Stimulated activated CD8-positive, alpha-beta memory T cell treated with anti-CD3 and anti-CD28 coated beads, Interleukin-15, amount 100 ng/mL, for 24 hours (primary cell): ENCODE data around the gene PTPN7.
"Not testable (repeated sequence)": the region's sequence is repeated elsewhere in the genome, so short reads cannot be mapped to it uniquely, and the experiment has no call there.

Experiments used
- DNase-seq: peaks from one replicate; pipeline ENCODE4 v3.0.0-alpha.2; 2020; ENCODE audit warnings: low read depth

Gene PTPN7

DNA sequence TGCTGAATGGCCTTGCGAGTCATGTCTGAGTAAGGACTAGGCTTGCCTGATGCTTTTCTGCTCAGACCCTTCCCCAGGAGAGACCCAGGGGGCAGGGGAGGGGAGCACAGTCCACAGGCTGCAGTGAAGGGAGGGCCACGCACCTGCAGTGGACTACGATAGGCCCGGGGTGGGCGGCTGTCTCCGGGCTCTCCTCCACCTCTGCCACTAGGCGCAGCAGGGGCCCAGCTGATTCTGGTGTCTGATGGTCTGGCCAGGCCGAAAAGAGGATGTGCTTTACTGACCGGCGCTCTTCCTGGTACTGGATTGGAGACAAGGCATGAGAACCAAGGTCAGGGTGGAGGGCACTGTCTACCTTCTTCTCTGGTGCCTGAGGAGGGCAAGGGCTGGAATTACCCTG, 8.0 kb downstream of the PTPN7 start:
- no peak for DNase-seq

DNA sequence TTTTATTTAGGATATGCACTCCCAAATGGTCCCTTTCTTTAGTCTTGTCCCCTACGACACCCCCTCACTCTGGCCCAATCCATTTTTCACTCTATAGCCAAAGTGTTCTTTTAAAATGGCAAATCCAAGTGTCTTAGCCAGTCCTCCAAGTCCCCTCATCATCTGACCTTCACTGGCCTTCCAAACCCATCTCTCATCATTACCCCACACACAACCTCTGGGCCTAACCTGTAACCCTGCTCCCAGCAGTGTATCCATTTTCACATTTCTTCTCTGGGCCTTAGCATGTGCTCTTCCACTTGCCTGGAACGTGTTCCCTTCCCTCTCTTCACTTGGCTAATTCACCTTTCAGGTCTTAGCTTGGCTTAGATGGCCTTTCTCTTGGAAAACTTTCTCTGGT, 9.4 kb downstream of the PTPN7 start:
- DNase-seq, result no peak

GRCh38 chr1:202150602-202151001, 9.8 kb downstream of the PTPN7 start:
- DNase-seq, result no peak

DNA sequence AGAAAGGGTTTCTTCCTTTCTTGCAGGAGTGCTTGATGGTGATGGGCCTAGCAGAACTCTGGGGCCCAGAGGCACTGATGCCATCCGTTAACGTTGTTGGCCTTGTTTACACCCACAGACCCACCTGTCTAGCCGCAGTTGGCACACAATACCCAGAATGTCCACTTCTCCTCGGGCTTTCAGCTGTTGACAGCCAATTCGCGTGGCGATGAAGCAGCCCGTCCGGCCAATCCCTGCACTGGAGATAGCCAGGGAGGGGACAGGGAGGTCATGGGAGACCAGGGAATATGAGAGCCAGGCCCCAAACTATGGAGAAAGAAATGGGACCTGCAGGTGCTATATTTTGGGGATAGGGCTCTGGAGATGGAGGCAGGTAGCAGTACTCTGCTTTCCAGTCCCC, 10.2 kb downstream of the PTPN7 start:
- DNase-seq, result no peak

DNA sequence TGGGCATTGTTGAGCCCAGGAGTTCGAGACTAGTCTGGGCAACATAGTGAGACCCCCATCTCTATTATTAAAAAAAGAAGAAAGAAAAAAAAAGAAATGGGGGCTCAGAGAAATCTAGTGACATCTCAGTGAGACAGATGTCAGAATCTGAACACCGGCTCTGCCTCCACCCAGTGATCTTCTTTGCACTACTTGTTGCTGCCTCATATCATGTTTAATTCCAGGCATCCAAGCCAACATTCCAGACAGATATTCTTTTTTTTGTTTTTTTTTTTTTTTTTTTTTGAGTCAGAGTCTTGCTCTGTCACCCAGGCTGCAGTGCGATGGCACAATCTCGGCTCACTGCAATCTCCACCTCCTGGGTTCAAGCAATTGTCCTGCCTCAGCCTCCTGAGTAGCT, 10.8 kb downstream of the PTPN7 start:
- DNase-seq, result no peak

DNA sequence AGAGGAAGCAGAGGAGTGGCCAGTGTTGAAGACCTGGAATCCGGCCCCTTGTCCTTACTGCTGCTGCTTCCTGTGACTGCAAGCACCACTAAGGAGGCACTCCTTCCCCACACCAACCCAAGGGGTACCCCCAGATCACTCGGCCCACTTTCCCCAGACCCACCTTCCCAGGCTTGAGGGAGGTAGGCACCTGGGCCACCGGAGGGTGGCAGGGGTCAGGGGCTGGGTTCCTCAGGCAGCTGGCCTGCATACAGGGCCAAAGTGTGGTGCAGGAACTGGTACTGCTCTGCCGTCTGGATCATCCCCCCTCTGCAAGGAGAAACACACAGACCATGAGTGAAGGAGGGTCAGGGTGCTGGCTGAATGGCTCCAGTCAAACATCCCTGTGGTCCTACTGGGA, 12.0 kb downstream of the PTPN7 start:
- DNase-seq, result no peak

DNA sequence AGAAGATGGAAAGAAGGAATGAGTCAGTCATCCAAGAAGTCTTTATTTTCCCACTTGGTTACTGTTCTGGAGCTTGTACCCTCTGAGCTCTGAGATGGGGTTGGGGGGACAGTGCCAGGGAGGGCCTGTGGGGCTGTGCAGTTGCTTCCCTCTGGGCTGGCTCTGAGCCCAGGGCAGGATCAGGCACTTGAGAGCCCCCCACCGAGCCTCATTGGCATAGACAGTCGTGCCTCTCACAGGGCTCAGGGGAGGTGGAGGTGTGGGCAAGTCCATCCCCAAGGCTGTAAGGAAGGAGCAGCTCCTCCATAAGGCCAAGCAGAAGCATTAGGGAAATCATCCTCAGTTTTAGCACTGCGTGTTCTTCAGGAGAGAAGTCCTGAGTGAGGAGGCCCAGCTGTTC, 13.4 kb downstream of the PTPN7 start:
- no peak for DNase-seq

GRCh38 chr1:202146279-202146678, 14.1 kb downstream of the PTPN7 start:
- no peak for DNase-seq

DNA sequence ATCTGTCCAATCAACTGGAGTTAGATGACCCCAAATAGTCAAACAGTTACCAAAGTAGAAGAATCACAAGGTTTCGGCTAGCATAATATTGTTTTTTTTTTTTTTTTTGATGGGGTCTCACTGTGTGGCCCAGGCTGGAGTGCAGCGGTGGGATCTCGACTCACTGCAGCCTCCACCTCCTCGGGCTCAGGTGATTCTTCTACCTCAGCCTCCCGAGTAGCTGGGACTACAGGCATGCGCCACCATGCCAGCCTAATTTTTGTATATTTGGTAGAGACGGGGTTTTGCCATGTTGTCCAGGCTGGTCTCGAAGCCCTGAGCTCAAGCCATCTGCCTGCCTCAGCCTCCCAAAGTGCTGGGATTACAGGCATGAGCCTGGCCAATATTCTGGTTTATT, 14.7 kb downstream of the PTPN7 start:
- not testable (repeated sequence) for DNase-seq

- no peak for DNase-seq
Observed at GRCh38 chr1:202145068-202145743, 15.2 kb downstream of the PTPN7 start.

DNA sequence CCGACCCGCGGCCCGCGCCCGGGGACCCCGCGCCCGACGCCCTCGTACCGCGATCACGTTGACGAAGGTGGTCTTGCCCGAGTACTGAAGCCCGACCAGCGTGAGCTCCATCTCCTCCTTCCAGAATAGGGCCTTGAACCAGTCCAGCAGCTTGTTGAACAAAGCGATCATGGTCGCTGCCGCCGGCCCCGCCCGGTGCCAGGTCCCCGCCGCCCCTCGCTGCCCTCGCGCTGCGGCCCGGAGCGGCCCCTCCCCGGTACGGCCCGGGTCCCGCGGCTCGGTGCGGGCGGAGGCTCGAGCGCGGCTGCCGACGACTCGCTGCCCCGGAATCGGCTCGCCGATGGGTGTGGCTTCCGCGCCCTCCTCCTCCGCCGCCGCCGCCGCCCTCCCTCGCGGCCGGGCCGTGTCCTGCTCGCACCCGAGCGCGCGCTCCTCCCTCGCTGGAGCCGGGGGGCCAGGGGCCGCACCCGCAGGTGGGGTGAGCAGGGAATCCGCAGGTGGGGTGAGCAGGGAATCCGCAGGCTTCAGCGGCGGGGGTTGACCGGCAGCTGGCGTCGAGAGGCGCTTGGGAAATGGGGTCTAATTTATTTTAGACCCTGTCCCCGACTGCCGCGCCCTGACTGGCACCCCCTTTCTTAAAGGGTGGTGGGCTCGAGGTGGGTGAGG, 15.9 kb downstream of the PTPN7 start, which contains the start of gene ARL8A:
TSS of gene ARL8A (minus strand) at position 336 of the 666 bp plus-strand sequence. CDS start at position 171, 165 bp downstream.
- no peak for DNase-seq

DNA sequence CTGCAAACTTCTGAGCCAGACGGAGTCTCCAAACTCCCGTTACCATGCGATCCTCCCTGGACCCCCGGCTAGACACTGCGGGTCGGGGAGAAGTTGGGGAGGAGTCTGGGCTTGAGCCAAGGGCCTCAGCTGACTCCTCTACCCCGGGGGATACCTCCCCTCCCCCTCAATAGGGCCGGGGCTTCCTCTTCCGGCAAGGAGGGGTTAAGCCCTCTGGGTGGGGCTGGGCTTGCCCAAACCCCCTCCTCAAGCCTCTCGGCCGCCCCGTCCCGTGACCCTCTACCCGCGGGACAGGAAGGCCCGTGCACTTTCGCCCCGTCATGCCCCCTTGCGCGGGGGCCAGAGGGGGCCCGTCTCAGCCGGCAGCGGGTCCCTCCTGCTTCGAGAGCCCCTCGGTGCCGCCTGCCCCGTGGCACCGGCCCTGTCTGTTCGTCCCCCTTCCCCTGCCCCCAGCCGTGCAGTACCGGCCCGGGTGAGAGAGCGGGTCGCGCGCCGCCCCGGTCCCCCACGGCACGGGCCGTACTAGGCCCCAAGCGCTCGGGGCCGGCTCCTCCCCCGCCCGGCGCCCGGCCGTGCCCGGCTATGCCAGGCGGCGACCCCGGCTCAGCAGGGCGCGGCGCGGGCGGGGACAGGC, 16.5 kb downstream of the PTPN7 start:
- no peak for DNase-seq

GRCh38 chr1:202143011-202143767, 17.2 kb downstream of the PTPN7 start:
- no peak for DNase-seq

DNA sequence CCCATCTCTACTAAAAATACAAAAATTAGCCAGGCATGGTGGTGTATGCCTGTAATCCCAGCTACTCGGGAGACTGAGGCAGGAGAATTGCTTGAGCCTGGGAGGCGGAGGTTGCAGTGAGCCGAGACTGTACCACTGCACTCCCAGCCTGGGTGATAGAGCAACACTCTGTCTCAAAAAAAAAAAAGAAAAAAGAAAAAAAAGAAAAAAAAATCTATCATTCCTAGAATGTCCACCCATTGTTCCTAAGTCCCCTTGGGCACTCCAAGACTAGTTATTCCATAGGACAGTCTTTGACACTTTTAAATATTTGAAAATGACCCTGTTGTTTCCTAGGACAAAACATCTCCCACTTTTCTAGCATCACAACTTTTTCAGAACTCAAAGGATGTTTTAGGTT, 18.9 kb downstream of the PTPN7 start:
- DNase-seq, result not testable (repeated sequence)

DNA sequence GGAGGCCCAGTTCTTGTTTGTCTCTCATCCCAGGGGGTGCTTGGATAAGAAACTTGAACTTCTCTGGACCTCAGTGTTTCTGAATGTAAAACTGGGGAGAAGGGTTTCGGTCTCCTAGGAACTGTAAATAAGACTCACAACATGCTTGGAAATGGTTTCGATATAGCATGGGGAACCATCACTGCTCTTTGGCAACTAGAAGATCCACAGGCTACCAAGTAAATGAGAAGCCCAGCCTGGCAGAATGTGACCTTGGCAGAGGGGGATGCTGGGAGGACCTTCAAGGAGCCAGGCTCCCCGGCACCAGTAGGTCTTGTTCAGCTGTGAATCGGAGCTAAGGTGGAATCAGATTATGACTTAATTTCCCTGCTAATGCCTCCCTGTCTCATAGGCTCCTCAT, 19.6 kb downstream of the PTPN7 start:
- DNase-seq, result no peak

- DNase-seq, result no peak
Observed at GRCh38 chr1:202135221-202135721, 25.1 kb downstream of the PTPN7 start.

GRCh38 chr1:202134645-202135172, 25.7 kb downstream of the PTPN7 start:
- DNase-seq, result no peak

GRCh38 chr1:202133989-202134388, 26.4 kb downstream of the PTPN7 start:
- no peak for DNase-seq

DNA sequence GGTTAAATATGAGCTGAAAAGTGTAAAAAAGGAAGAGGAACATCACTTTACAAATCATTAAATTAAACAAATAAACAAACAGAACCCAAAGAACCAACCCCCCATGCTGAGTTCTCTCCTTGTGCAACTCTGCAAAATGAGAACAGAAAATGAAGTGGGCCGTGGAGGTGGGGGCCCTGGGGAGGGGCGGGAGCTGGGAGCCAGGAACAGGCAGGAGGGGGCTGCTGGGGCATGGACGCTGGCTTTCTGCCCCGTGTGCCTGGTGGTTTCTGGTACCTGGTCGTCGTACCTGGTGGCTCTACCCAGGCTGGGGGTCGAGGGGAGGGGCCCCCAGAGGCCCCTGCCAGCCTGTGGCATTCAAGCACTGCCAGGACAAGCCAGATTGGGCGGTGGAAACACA, 26.9 kb downstream of the PTPN7 start:
- no peak for DNase-seq

GRCh38 chr1:202133001-202133400, 27.4 kb downstream of the PTPN7 start:
- no peak for DNase-seq

DNA sequence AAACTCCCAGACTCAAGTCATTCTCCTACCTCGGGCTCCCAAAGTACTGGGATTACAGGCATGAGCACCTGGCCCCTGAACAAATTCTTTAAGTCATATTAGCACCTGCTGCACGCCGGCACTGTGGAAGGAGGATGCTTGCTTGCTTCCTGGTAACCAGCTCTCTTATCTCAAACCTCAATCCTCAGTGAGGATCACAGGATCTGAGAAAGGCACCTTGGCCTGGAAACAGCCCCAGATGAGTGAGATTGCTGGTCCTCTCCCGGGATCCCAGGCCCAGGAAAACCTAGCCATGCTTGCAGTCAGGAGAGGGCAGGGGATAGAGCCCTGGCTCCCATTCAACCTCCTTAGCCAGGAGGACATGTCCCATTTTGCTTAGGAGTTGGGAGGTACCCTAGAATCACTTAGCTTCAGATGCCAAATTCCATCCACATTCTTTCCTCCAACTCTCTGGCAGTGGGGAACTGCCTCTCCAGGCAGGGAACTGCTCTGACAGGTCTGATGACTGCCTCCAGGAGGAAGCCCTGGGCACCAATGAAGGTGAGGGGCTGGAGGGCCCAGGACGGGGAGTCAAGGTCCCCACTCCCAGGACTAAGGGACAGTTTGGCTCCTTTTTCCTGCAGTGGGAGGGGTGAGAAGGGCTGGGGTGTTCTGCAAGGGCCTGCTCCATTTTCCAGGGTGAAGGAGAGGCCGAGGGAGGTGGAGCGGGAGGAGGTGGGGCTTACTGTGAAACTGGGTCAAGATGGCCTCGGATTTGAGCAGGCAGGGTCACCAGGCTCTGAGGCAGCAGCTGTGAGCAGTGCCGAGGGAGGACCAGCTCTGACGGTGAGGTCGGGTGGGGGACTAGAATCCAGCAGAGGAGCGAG, 28.2 kb downstream of the PTPN7 start:
- DNase-seq, result no peak
